Measurements from ENCODE around the gene OPCML.

GRCh38 chr11:133166662-133167061 is 365.6 kb downstream of the OPCML start:
- TF ChIP-seq TAF1 (IDR thresholded peaks at IDR 0.05; ENCODE audit: low read depth) (no peak), EZH2 (IDR thresholded peaks at IDR 0.05; ENCODE audit: borderline replicate concordance, insufficient read depth, low read length, poor library complexity, severe bottlenecking) (no peak), CTCF (IDR thresholded peaks at IDR 0.05; ENCODE audit: poor library complexity, severe bottlenecking) (no peak), RAD21 (conservative IDR thresholded peaks at IDR 0.05) (no peak), EP300 (conservative IDR thresholded peaks at IDR 0.05; ENCODE audit: poor library complexity, severe bottlenecking) (no peak), MXI1 (conservative IDR thresholded peaks at IDR 0.05; ENCODE audit: poor library complexity, severe bottlenecking) (no peak)
